Measurements from ENCODE around the gene RMDN3.
A peak's percentile ranks its signal among the peaks of the same experiment; 100 is the strongest.

The RMDN3 gene

DNA sequence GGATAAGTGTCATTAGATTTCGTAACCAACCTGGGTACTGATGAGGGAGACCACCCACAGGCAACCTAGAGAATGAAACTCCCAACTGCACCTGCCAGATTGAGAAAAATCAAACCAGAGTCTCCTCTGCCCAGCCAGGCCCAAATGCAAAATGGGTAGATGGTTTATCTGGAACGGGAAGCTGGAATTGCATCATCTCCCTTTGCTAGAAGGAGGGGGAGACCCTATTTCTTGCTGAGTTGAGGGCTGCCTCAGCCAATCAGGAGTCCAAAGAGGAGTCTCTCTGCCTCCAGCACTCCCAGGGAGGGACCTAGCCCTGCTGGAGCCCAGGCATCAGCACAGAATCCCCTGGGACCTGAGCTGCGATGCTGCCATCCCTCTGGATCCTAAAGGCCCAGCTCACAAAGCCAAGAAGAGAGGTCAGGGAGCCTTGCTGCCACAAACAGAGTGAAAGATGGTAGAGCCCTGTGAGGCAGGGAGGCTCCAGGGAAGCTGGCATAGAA lies 8.1 kb downstream of the RMDN3 start:
- peak; percentile 42 for DNase-seq

DNA sequence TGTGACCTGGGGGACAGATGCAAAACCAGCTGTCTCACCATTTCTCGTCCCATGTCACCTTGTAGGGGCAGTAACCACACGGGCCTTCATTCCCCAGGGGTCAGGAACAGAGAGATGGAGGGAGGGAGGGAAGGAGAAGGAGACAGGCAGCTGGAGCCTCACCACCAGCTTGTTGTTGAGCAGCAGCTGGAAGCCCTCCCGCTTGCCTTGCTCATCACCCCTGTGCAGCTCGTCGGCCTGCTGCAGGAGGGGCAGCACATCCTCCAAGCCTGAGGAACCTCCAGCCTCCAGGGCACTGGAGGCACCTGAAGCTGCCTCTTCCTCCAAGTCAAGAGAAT lies 10.3 kb downstream of the RMDN3 start:
- DNase-seq: no peak

DNA sequence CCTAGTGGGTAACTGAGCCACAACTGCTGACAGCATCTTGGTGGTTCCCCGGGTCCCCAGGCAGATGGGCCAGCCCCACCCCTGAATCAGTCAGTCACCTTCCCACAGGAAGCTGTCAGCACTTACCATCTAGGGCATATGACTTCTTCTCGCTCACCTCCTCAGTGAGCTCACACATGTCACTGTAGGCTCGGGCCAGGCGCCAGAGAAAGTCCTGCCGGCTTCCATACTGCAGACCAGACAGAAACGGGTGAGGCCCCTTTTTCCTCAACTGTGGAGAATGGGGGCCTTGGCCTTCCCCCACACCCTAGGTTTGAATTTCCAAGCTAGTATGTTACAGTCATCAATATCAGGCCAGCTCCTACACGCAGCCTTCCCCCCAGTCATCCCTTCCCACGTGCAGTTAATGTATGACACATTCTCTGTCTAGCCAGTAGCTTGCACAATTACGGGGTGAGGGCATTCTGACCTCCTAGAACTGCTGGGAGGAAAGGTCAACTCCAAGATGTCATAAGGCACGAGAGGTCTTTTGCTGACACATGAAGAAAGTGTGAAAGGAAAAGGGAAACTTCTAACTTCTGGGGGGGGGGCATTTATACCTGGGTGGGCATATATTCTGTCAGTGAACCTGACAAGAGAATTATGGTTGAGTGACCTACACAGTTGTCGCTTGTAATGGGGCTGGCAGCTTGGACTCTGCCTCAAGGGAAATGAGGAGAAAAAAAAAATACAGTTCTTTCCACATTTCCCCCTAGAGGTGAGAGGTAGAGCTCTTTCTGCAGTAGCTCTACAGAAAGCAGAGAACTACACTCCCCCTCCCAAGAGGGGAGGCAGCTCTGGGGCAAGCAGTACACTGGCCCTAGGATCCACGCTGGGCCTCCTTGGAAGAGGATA lies 10.9 kb downstream of the RMDN3 start:
- no peak for DNase-seq

DNA sequence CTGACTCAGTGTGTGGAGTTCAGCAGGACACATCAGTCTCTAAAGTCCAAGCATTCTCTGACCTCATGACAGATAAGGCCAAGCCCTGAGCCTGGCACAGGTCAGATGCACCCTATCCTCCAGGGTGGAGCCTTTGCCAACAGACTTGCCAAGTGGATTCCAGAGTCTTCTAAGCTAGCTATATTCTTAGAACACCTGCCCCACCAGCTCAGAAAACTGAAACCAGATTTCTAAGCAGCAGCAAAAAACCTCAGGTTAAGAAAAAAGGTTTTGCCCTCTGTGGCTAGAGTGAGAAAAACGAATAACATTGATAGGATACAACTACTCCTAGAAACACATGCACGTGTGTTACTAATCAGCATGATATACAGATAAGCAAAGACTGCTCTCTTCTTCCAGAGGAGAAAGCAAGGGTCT lies 11.6 kb downstream of the RMDN3 start:
- no peak for DNase-seq

DNA sequence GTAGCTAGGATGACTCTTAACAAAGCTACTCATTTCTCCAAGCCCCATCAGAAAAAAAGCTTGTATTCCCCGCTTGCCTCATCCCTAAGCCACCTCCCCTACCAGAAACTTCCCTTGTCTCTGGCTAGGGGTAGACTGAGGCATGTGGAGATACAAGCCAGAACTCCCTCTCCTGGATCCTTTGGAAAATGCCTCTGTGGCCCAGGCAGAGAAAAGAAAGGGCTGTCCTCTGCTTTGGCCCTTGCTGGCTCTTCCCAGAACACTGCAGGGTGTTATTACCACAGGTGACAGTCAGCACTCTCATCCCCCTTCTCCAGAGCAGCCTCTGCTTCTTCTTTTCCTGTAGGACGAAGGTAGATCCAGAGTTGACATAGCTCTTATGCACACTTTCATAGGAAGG lies 15.2 kb downstream of the RMDN3 start:
- no peak for DNase-seq

DNA sequence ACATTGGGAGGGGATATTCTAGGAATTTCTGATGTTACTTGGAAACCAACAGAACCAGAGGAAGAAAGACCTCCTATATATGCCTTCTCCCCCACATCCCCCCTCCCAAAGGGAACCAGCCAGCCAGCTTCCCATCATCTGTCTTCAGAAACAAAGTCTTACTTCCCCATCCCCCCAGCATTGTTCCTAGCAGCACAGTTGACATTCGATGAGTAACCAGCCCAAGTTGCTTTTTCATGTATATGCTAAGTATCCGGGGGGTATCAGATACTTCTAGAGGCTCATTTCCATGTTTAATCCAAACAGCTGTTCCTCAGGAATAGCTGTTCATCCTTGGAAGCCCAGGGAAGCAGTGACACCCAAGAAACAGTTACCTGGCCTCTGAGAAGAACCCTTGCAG lies 16.0 kb downstream of the RMDN3 start:
- DNase-seq: no peak

DNA sequence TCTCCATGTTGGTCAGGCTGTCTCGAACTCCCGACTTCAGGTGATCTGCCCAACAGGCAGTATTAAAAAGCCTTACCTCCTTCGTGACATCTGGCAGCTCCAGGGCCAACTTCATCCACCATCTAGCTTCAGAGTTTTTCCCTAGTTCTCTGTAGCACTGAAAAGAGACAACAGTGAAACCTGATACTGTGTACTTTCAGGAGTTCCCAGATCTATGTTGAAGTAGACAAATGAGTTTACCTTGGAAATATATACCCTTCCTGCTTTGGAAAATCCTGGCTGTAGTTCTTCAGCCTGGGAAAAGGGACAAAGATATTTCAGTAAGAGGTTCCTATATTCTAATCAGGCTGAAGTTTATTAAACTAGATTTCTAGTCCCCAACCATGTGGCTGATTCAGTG lies 18.0 kb downstream of the RMDN3 start:
- DNase-seq: peak; percentile 49

DNA sequence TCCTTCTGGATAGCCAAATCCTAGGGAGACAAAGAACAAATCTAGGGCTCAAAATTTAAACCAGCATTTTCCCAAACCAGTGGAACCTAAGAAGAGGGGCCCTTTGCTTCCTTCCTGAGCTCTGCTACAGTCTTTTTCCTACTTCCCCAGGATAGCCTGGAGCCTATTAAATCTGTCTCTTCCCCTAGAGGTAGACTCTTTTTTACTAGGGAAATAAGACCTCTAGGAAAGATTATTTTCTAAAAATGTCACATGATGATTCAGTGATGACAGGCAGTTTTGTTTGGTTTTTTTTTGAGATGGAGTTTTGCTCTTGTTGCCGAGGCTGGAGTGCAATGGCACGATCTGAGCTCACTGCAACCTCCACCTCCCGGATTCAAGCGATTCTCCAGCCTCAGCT lies 18.5 kb downstream of the RMDN3 start:
- no peak for DNase-seq

DNA sequence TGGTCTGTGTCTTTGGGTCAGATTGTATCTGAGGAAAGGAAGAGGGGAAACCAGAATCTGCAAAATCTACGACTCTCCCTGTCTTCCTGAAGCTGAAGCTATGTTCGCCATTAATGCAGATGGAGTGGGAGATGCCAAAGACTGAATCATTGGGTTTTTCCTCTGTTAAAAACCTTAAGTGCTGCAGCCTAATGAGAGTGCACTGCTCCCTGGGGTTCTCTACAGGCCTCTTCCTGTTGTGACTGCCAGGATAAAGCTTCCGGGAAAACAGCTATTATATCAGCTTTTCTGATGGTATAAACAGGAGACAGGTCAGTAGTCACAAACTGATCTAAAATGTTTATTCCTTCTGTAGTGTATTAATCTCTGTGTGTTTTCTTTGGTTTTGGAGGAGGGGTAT lies 24.0 kb downstream of the RMDN3 start:
- DNase-seq: no peak

DNA sequence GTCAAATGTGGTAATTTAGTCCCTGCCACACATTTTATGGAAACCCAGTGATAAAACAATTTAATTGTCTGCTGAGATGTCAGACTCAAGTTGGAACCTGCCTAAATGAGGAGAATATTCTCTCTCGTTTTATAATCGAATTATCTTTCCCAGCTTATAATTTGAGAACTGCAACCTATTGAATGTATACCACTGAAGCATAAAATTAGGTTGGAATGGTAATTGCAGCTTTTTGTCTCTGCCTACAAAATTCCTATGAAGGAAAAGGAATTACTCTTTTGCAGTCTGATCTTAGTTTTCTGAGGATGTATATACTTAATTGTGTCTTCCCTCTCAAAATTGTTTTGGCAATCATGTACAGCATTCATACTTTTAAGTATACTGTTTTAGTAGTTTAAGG lies 31.1 kb downstream of the RMDN3 start:
- DNase-seq: no peak

DNA sequence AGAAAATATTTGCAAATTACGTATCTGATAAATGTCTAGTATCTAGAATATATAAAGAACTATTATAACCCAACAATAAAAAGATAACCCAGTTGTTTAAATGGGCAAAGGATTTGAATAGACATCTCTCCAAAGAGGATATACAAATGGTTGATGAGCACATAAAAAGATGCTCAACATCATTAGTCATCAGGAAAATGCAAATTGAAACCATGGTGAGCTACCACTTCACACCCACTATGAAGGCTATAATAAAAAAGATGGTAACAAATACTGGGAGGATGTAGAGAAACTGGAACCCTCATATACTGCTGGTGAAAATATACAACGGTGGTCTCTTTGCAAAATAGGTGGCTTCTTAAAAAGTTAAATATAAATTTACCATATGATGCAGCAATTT lies 32.1 kb downstream of the RMDN3 start:
- no peak for DNase-seq

DNA sequence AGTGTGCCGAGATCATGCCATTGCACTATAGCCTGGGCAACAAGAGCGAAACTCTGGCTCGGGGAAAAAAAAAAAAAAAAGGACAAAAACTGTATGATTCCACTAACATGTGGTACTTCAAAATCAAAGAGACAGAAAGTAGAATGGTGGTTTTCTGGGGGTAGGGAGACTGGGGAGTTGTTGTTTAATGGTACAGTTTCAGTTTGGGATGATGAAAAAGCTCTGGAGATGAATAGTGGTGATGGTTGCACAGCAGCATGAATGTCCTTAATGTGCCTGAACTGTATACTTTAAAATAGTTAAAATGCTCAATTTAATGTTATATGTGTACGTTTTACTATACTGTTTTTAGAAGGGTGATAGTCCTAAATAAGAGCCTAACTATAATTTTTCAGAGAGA lies 32.7 kb downstream of the RMDN3 start:
- no peak for DNase-seq

DNA sequence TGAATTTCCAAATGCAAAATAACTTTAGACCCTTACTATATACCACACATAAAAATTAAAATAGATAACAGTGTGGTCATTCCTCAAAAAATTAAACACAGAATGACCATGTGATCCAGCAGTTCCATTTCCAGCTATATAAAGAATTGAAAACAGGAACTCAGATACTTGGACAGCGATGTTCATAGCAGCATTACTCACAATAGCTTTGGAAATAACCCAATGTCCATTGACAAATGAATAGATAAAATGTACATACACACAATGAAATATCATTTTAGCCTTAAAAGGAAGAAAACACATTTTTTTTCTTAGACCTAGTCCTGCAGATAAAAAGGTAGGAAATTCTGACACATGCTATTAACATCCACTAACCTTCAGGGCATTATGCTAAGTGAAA lies 33.4 kb downstream of the RMDN3 start:
- DNase-seq: no peak

DNA sequence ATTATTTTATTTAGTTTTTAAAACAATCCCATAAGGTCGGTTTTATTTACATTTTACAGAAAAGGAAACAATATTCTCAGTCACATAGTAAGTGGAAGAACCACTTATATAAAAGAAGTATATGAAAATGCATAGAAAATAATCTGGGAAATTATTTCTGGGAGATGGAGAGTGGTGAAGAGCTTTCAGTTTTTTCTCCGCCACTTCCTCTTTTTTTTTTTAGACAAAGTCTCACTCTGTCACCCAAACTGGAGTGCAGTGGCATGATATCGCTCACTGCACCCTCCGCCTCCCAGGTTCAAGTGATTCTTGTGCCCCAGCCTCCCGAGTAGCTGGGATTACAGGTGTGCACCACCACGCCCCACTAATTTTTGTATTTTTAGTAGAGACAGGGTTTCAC lies 38.9 kb downstream of the RMDN3 start:
- no peak for DNase-seq

DNA sequence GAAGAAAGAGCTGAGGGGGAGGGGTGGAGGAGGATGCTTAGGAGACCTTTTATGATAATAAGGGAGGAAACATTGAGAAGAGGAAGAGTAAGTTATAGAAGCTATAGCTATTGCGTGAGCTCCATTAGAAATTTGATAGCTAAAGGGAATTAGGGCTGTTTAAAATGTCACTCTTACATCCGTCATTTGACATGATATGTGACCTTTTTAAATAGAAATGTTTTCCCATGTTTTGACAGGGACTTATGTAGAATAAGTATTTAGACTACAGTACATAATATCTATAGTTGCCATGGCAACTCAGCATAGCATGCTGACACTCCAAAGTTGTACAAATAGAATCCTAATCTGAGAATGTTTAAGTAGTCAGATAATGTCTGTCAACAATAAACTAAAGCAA lies 40.9 kb downstream of the RMDN3 start:
- no peak for DNase-seq

DNA sequence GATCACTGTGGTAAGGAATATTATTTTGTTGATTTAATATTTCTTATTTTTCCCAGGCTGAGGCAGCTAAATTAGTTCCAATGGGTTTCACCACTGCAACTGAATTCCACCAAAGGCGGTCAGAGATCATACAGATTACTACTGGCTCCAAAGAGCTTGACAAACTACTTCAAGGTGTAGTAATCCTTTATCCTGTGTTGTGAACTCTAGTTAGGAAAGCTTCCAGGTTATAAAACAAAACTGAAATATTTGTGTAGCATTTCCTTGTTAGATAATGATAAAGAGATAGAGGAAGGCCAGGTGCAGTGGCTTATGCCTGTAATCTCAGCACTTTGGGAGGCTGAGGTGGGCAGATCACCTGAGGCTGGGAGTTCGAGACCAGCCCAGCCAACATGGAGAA lies 48.9 kb downstream of the RMDN3 start:
- no peak for DNase-seq

DNA sequence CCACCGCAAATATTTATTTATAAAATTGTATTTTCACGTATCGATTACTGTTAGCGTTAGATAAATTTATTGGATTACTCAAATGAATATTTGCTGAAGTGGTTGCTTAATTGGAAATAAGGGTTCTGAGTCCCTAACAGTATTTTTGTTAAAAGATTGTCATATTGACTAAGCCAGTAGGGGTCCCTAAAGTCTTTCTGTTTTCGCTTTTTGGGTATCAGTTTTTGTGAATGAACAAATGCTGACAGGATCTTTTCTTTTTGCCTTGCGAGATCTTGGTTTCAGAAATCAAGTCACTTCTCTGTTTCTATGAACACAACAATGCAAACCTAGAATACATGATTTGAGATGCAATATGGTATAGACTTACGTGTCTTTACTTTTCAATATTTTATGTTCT lies 53.0 kb downstream of the RMDN3 start:
- DNase-seq: peak; percentile 22

DNA sequence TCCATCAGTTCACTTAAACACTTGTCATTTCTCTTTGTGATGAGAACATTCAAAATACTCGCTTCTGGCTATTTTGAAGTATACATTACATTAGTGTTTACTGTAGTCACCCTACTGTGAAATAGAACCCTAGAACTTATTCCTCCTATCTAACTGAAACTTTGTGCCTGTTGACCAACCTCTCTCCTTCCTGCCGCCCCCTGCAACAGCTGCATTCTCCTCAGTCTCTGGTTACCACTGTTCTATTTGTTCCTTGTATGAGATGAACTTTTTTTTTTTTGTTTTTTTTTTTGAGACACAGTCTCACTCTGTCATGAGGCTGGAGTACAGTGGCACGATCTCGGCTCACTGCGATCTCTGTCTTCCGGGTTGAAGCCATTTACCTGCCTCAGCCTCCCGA lies 57.1 kb downstream of the RMDN3 start:
- no peak for DNase-seq

DNA sequence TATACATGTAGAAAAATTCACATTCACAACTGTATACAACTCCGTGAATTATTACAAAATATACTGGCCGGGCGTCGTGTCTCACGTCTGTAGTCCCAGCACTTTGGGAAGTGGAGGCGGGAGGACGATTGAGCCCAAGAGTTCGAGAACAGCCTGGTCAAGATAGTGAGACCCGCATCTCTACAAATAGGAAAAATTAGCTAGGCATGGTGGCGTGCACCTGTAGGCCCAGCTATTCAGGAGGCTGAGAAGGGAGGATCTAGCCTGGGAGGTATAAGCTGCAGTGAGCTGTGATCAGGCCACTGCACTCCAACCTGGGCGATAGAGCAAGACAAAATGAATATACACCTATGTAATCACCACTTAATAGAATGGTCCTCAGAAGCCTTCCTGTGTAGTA lies 58.8 kb downstream of the RMDN3 start:
- DNase-seq: peak; percentile 10

DNA sequence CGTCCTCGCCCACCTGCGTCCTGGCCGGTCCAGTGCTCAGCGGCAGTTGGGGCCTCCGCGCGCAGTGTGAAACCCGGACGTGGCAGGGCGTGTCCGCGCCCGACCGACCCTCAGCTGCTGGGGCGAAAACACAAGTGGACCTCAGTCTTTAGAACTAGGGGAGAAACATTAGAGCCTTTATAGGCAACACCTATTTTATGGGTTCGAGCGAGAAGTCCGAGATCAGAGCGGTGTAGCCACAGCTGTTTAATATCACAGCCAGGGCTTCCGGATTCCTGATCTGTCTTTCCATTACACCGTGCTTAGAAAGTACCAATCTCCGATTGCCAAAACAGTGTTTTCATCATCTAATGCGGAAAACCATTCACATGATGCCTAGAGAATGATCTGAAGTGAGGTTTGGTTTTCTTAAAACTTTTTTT lies 59.6 kb downstream of the RMDN3 start:
- DNase-seq: no peak

DNA sequence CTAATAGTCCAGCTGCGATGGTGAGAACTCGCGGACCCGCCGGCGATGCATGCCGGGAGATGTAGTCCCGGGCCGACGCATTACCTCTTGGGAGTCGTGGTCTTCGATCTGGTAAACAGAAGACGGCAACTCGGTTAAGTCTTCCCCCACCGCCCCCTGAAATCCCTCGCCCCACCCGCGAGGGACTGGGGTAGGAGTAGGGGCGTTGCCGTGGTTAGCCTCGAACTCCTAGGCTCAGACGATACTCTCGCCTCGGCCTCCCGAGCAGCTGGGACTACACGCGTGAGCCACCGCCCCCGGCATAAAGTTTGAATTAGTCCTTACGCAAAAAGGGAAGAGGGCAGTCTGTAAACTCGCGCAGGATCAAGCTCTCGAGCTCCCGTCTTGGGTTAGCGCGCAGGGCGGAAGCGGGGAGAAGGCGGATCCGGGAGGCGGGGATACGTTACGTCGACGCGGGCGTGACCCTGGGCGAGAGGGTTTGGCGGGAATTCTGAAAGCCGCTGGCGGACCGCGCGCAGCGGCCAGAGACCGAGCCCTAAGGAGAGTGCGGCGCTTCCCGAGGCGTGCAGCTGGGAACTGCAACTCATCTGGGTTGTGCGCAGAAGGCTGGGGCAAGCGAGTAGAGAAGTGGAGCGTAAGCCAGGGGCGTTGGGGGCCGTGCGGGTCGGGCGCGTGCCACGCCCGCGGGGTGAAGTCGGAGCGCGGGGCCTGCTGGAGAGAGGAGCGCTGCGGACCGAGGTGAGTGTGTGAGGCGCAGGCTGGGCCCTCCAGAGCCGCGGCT lies 60.2 kb downstream of the RMDN3 start, which contains the start of gene RAD51:
TSS of gene RAD51 (plus strand) at position 487 of the 781 bp plus-strand sequence. CDS start 3,585 bp downstream, outside the sequence.
- DNase-seq: peak; percentile 98

DNA sequence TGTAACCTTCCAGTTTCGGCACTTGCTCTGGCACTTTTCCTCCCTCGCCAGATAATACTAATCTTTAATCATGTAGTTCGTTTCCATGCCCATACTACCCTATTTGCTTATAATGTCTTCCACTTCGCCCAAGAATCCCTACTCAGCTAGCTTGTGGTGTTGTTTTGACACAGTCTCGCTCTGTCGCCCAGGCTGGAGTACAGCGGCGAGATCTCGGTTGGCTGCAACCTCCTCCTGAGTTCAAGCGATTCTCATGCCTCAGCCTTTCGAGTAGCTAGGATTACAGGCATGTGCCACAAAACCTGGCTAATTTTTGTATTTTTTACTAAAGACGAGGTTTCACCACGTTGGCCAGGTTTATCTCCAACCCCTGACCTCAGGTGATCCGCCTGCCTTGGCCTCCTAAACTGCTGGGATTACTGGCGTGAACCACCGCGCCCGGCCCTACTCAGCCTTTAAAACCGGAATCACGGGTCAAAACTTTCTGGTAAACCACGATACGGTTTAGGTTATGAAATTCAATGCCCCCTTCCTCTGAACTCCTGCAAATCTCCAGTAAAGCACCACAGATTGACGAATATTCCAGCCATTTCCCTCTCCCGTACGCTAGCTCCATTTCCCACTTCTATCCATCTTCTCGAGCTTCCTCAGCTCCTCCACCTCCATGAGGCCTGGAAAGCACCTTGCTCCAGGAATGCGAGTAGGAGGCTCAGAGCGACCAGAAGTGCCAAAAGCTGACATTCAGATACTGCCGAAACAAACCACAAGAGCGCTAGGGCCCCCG lies 61.0 kb downstream of the RMDN3 start:
- DNase-seq: no peak

DNA sequence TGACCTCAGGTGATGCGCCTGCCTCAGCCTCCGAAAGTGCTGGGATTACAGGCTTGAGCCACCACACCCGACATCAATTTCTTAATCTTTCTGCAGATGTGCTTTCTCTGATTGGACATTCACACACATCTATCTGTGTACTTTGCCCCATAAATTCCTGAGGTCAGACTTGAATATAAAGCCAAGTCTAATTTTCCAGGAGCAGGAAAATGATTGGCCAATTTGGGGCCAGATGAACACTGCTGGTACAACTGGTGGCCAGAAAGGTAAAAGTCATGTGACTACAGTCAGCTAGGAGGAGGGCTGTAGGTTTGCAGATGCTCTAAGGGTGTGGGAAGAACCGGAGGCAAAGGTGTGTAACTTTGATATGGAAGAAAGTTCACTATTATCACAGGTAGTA lies 63.3 kb downstream of the RMDN3 start:
- no peak for DNase-seq
